GM12864 (cell line): Measurements from ENCODE around the gene CFAP90.
A peak's percentile ranks its signal among the peaks of the same experiment; 100 is the strongest.

Experiments used
- DNase-seq: peaks from one replicate; pipeline ENCODE4 v3.0.0-alpha.2; 2011; ENCODE audit warnings: low read depth
- H3K4me3 ChIP-seq: 2 replicates; pipeline ENCODE4 v1.5.1; 2011; ENCODE audit warnings: mild to moderate bottlenecking, low read depth, low read length, control low read depth
- CTCF ChIP-seq: IDR thresholded peaks from 2 replicates; pipeline ENCODE4 v1.5.1; 2011; ENCODE audit warnings: low read depth, mild to moderate bottlenecking, moderate library complexity, low read length, control low read depth, inconsistent platforms; ENCODE audit errors: missing control alignments

CFAP90 gene

GRCh38 chr5:7850395-7851239 lies at the start of gene CFAP90:
TSS of gene CFAP90 (minus strand) at chr5:7851133. CDS start at chr5:7851021, 112 bp downstream.
- H3K4me3 ChIP-seq, result no peak within 1 kb of the TSS
- TF ChIP-seq CTCF, result no peak
- DNase-seq, result no peak

GRCh38 chr5:7897014-7897600 lies 46.2 kb upstream of the CFAP90 start:
- DNase-seq, result no peak

GRCh38 chr5:7894860-7895259 lies 43.9 kb upstream of the CFAP90 start:
- DNase-seq, result no peak
- H3K4me3 ChIP-seq, result no peak overlapping the region
- no peak for TF ChIP-seq CTCF

More at GRCh38 chr5:7897014-7897600, 46.2 kb upstream of the CFAP90 start:
- H3K4me3 ChIP-seq, result no peak overlapping the region
- TF ChIP-seq CTCF, result peak; percentile 20

GRCh38 chr5:7894439-7894838 lies 43.5 kb upstream of the CFAP90 start:
- no peak for DNase-seq
- no peak for TF ChIP-seq CTCF
- H3K4me3 ChIP-seq, result no peak overlapping the region

GRCh38 chr5:7888901-7889300 lies 38.0 kb upstream of the CFAP90 start:
- DNase-seq, result no peak
- no peak for TF ChIP-seq CTCF
- H3K4me3 ChIP-seq, result no peak overlapping the region

GRCh38 chr5:7886849-7887475 lies 36.0 kb upstream of the CFAP90 start:
- peak; percentile 43 for TF ChIP-seq CTCF
- no peak overlapping the region for H3K4me3 ChIP-seq
- DNase-seq, result no peak
